Smooth muscle cell (in vitro differentiated cells): ENCODE data around the gene GNA14. TPM values are rescaled to one million over a fixed set of nuclear protein-coding genes. Genes with fewer than 3 reads are reported as not detected.

Source experiments
- DNase-seq: peaks from one replicate; lab custom pipeline; 2025; ENCODE audit not compliant: unreplicated experiment; lab: John Stamatoyannopoulos, UW
- H2AFZ ChIP-seq: fragments of 200-600 bp; sonication (generic); 2 replicates; pipeline ENCODE4 v1.6.0; 2016; ENCODE audit warnings: antibody characterized with exemption, low read depth, mild to moderate bottlenecking
- H3F3A ChIP-seq: fragments of 200-600 bp; sonication (generic); 2 replicates; pipeline ENCODE4 v1.6.0; 2017; ENCODE audit warnings: antibody characterized with exemption, low read depth
- H3K27ac ChIP-seq: fragments of 200-600 bp; sonication (generic); 2 replicates; pipeline ENCODE4 v1.5.1; 2016; ENCODE audit warnings: low read depth, mild to moderate bottlenecking
- H3K27me3 ChIP-seq: fragments of 200-600 bp; sonication (generic); 2 replicates; pipeline ENCODE4 v1.6.1; 2016; ENCODE audit warnings: low read depth, mild to moderate bottlenecking
- H3K36me3 ChIP-seq: fragments of 200-600 bp; sonication (generic); 2 replicates; pipeline ENCODE4 v1.5.1; 2016; ENCODE audit warnings: low read depth
- H3K4me1 ChIP-seq: fragments of 200-600 bp; sonication (generic); 2 replicates; pipeline ENCODE4 v1.5.1; 2016; ENCODE audit warnings: low read depth
- H3K4me2 ChIP-seq: fragments of 200-600 bp; sonication (generic); 2 replicates; pipeline ENCODE4 v1.6.0; 2016; ENCODE audit warnings: mild to moderate bottlenecking
- H3K4me3 ChIP-seq: fragments of 200-600 bp; sonication (generic); 2 replicates; pipeline ENCODE4 v1.5.1; 2016; ENCODE audit warnings: mild to moderate bottlenecking
- H3K79me2 ChIP-seq: fragments of 200-600 bp; sonication (generic); 2 replicates; pipeline ENCODE4 v1.6.0; 2016; ENCODE audit warnings: low read depth, mild to moderate bottlenecking
- H3K9ac ChIP-seq: fragments of 200-600 bp; sonication (generic); 2 replicates; pipeline ENCODE4 v1.6.0; 2016; ENCODE audit warnings: low read depth
- H3K9me3 ChIP-seq: fragments of 200-600 bp; sonication (generic); replicated peaks from 2 replicates; pipeline ENCODE4 v1.5.1; 2016; ENCODE audit warnings: low read depth
- H4K20me1 ChIP-seq: fragments of 200-600 bp; sonication (generic); 2 replicates; pipeline ENCODE4 v1.6.0; 2016; ENCODE audit warnings: low read depth
- WGBS: methylation state at CpG from one replicate; pipeline ENCODE4 v1.1.7; 2016; ENCODE audit warnings: low lambda C conversion rate; 5-methylcytosine and 5-hydroxymethylcytosine counted together
- polyA plus RNA-seq: library from polyadenylated mRNA; unstranded; fragments of >200 nt; fragmentation: Nextera tagmentation; extraction: Ambion mirVana; gene quantifications from 2 replicates; pipeline ENCODE4 v1.2.1, GENCODE V29; 2016
- total RNA-seq: library from RNA; depleted of rRNA; stranded (reverse); fragments of >200 nt; gene quantifications from 2 replicates; pipeline ENCODE4 v1.2.3, GENCODE V29; 2014
- TF ChIP-seq, protein P1 (sequence below): fragments of 200-600 bp; sonication (generic); IDR thresholded peaks from 2 replicates; pipeline ENCODE4 v1.5.1; 2017; ENCODE audit warnings: borderline replicate concordance, mild to moderate bottlenecking, antibody characterized with exemption; ENCODE audit not compliant: insufficient read depth, poor library complexity, severe bottlenecking

GNA14 gene
- total and polyA plus RNA-seq, 2 experiments from 2014 or later = 1.6 to 10.2 TPM

DNA sequence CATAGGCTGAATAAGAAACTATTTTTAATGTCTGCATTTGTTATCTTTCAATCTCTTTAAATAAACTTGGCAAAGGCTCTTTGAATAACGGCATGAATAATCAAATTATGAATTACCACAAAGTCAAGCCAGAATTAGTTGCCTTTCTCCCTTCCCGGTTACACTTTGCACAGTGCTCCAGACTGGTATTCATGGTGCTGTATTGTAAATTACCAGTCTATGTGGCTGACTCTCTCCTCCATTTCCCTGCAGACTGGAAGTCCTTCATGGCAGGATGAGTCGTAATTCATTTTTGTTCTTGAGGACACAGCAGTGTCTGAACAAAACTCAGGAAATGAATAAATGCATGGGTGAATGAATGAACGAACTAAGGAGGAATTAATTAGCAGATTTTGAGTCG is 142.9 kb downstream of the GNA14 start:
- TF ChIP-seq, protein P1, sequence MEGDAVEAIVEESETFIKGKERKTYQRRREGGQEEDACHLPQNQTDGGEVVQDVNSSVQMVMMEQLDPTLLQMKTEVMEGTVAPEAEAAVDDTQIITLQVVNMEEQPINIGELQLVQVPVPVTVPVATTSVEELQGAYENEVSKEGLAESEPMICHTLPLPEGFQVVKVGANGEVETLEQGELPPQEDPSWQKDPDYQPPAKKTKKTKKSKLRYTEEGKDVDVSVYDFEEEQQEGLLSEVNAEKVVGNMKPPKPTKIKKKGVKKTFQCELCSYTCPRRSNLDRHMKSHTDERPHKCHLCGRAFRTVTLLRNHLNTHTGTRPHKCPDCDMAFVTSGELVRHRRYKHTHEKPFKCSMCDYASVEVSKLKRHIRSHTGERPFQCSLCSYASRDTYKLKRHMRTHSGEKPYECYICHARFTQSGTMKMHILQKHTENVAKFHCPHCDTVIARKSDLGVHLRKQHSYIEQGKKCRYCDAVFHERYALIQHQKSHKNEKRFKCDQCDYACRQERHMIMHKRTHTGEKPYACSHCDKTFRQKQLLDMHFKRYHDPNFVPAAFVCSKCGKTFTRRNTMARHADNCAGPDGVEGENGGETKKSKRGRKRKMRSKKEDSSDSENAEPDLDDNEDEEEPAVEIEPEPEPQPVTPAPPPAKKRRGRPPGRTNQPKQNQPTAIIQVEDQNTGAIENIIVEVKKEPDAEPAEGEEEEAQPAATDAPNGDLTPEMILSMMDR = no peak
- H2AFZ ChIP-seq = no peak overlapping the region
- H4K20me1 ChIP-seq = no peaks in the 10 kb centered on the region
- H3K27me3 ChIP-seq = no peaks in the 10 kb centered on the region
- H3K9me3 ChIP-seq = no peaks in the 10 kb centered on the region
- no peaks in the 10 kb centered on the region for H3K36me3 ChIP-seq
- 95% methylated on average over 5 of the region's 5 CpGs for WGBS
- no peak overlapping the region for H3K27ac ChIP-seq
- H3K9ac ChIP-seq = no peak overlapping the region
- no peak overlapping the region for H3K4me2 ChIP-seq
- H3K4me3 ChIP-seq = no peak overlapping the region
- no peaks in the 10 kb centered on the region for H3K79me2 ChIP-seq
- no peak for DNase-seq
- no peaks in the 10 kb centered on the region for H3K4me1 ChIP-seq
- H3F3A ChIP-seq = no peaks in the 10 kb centered on the region

GRCh38 chr9:77502568-77502967 is 145.6 kb downstream of the GNA14 start:
- TF ChIP-seq, protein P1 = no peak
- WGBS = 76% methylated on average over 3 of the region's 3 CpGs

DNA sequence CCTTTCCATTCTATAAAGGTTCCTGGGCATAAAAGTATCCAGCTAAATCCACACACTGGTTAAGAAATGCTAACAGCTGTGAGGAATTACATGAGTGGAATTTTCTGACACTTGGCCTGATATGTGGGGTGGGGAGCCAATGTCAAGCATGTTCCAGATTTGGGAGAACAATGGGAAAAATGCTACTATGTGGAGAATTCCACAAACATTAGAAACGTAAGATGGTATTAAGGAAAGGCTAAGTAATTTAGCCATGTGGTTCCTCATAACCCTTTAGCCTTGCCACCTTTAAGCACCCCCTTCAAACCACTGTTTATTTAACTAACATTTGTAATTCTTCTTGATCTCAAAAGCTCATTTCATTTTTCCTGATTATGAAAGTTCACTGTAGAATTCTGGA is 149.2 kb downstream of the GNA14 start:
- Histone ChIP-seq H4K20me1 (no peaks in the 10 kb centered on the region), H3K9ac (no peak overlapping the region), H3K27me3 (no peaks in the 10 kb centered on the region), H3F3A (no peaks in the 10 kb centered on the region), H3K4me2 (no peak overlapping the region), H2AFZ (no peak overlapping the region), H3K36me3 (no peaks in the 10 kb centered on the region), H3K79me2 (no peaks in the 10 kb centered on the region), H3K4me3 (no peak overlapping the region), H3K9me3 (no peaks in the 10 kb centered on the region), H3K4me1 (no peaks in the 10 kb centered on the region), H3K27ac (no peak overlapping the region)
- TF ChIP-seq, protein P1 = no peak
- WGBS = 53% methylated on average over 1 of the region's 1 CpG
- DNase-seq = no peak

More at GRCh38 chr9:77502568-77502967, 145.6 kb downstream of the GNA14 start:
- Histone ChIP-seq H3K9me3 (no peaks in the 10 kb centered on the region), H3K4me2 (no peak overlapping the region), H3K27ac (no peak overlapping the region), H3K79me2 (no peaks in the 10 kb centered on the region), H3K4me3 (no peak overlapping the region), H2AFZ (no peak overlapping the region), H3K9ac (no peak overlapping the region), H4K20me1 (no peaks in the 10 kb centered on the region), H3K27me3 (no peaks in the 10 kb centered on the region), H3F3A (no peaks in the 10 kb centered on the region), H3K4me1 (no peaks in the 10 kb centered on the region), H3K36me3 (no peaks in the 10 kb centered on the region)
- DNase-seq = no peak
